Parathyroid adenoma (tissue), 2 donors: ENCODE results near the gene SCN5A.

Experiments used
- H2AFZ ChIP-seq: fragments of 300-600 bp; sonication (generic); one replicate; pipeline ENCODE4 v1.7.0; 2017; ENCODE audit warnings: antibody characterized with exemption, mild to moderate bottlenecking
- H3K27ac ChIP-seq: fragments of 300-600 bp; sonication (generic); one replicate; pipeline ENCODE4 v1.7.0; 2017
- H3K27me3 ChIP-seq: fragments of 300-600 bp; sonication (generic); one replicate; pipeline ENCODE4 v1.7.0; 2017; ENCODE audit warnings: low read length; ENCODE audit not compliant: control insufficient read depth, insufficient read depth
- H3K36me3 ChIP-seq: fragments of 300-600 bp; sonication (generic); one replicate; pipeline ENCODE4 v1.7.0; 2017; ENCODE audit warnings: low read length; ENCODE audit not compliant: control insufficient read depth, insufficient read depth
- H3K4me1 ChIP-seq: fragments of 300-600 bp; sonication (generic); one replicate; pipeline ENCODE4 v1.7.0; 2017; ENCODE audit warnings: control low read depth
- H3K4me2 ChIP-seq: fragments of 300-600 bp; sonication (generic); one replicate; pipeline ENCODE4 v1.7.0; 2017; ENCODE audit warnings: low read length
- H3K4me3 ChIP-seq: fragments of 300-600 bp; sonication (generic); one replicate; pipeline ENCODE4 v1.7.0; 2017; ENCODE audit warnings: low read depth, low read length
- H3K79me2 ChIP-seq: fragments of 300-600 bp; sonication (generic); one replicate; pipeline ENCODE4 v1.7.0; 2017; ENCODE audit warnings: control low read depth
- H3K9ac ChIP-seq: fragments of 300-600 bp; sonication (generic); one replicate; pipeline ENCODE4 v1.7.0; 2017; ENCODE audit warnings: mild to moderate bottlenecking
- H3K9me3 ChIP-seq: fragments of 300-600 bp; sonication (generic); one replicate; pipeline ENCODE4 v1.7.0; 2017; ENCODE audit warnings: low read length; ENCODE audit not compliant: control insufficient read depth
- TF ChIP-seq, protein P1 (sequence below): fragments of 300-600 bp; sonication (generic); IDR thresholded peaks from one replicate; pipeline ENCODE4 v1.7.0; 2017; ENCODE audit warnings: antibody characterized with exemption, mild to moderate bottlenecking
- donor health status: primary hyperparathyroidism.

SCN5A gene

DNA sequence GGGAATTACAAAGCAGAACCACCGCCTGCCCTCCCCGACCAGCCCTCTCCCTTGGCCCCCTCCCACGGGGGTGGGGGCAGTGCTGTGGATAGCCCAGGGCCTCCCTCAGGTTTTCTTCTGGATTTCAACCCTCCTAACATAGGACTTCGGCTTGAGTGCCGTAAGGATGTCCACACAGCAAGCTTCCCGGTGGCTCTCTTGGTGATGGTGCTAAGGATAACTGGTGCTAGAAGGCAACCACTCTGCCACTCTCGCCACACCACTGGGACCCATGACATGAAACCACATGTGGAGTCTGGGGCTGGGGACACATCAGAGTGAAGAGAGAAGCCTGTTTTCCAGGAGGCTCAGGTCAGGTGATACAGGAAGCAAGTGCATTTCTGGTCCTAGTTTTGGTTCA lies 35.4 kb downstream of the SCN5A start:
- Histone ChIP-seq H3K4me1 (no peaks in the 10 kb centered on the region), H3K9me3 (no peaks in the 10 kb centered on the region), H3K27me3 (no peaks in the 10 kb centered on the region), H3K4me2 (no peak overlapping the region), H3K36me3 (no peaks in the 10 kb centered on the region), H3K4me3 (no peak overlapping the region), H3K9ac (no peak overlapping the region), H3K27ac (no peak overlapping the region), H3K79me2 (no peaks in the 10 kb centered on the region), H2AFZ (no peak overlapping the region)
- TF ChIP-seq, protein P1, sequence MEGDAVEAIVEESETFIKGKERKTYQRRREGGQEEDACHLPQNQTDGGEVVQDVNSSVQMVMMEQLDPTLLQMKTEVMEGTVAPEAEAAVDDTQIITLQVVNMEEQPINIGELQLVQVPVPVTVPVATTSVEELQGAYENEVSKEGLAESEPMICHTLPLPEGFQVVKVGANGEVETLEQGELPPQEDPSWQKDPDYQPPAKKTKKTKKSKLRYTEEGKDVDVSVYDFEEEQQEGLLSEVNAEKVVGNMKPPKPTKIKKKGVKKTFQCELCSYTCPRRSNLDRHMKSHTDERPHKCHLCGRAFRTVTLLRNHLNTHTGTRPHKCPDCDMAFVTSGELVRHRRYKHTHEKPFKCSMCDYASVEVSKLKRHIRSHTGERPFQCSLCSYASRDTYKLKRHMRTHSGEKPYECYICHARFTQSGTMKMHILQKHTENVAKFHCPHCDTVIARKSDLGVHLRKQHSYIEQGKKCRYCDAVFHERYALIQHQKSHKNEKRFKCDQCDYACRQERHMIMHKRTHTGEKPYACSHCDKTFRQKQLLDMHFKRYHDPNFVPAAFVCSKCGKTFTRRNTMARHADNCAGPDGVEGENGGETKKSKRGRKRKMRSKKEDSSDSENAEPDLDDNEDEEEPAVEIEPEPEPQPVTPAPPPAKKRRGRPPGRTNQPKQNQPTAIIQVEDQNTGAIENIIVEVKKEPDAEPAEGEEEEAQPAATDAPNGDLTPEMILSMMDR: no peak

DNA sequence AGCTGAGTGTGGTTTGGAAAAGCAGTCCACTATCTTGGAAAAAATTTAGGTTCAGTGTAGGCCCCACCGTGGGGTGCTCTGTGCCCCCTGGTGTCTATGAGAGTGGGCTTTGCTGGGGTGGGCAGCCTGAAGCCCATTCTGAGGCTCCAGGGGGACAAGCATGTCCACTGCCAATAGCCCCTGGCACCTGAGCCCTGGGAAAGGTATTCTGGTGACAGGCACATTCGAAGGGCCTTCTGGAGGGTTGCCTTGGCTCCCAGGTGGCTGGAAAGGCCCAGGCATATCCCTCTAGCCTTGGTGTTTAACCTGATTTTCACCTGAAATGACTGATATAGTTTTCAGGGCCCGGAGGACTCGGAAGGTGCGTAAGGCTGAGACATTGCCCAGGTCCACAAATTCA lies 36.1 kb downstream of the SCN5A start:
- no peaks in the 10 kb centered on the region for H3K79me2 ChIP-seq
- H3K4me2 ChIP-seq: no peak overlapping the region
- no peaks in the 10 kb centered on the region for H3K4me1 ChIP-seq
- H3K9me3 ChIP-seq: no peaks in the 10 kb centered on the region
- TF ChIP-seq, protein P1: no peak
- no peaks in the 10 kb centered on the region for H3K36me3 ChIP-seq
- no peak overlapping the region for H3K4me3 ChIP-seq
- no peak overlapping the region for H2AFZ ChIP-seq
- H3K27ac ChIP-seq: no peak overlapping the region
- no peaks in the 10 kb centered on the region for H3K27me3 ChIP-seq
- no peak overlapping the region for H3K9ac ChIP-seq

DNA sequence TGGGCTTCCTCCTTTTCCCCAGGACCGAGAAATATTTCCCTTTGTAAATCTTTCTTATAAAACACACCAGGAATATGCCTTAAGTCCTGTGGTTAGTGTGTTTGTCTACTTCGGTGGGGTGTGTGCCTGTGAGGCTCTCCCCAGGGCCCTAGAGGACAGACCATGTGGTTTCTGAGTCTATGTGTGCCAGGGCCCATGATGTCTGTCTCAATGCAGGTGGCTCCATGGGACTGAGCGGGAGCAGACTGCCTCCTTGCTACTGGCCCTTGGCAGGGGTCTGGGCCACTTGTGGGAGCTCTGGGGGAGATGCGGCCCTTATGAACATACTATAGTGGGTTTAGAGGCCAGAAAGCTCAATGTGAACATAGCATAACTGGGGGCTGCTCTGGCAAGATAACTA lies 37.6 kb downstream of the SCN5A start:
- H3K4me1 ChIP-seq: no peaks in the 10 kb centered on the region
- H3K4me2 ChIP-seq: no peak overlapping the region
- no peak overlapping the region for H3K27ac ChIP-seq
- H3K4me3 ChIP-seq: no peak overlapping the region
- H3K9ac ChIP-seq: no peak overlapping the region
- no peaks in the 10 kb centered on the region for H3K27me3 ChIP-seq
- TF ChIP-seq, protein P1: no peak
- no peaks in the 10 kb centered on the region for H3K36me3 ChIP-seq
- no peaks in the 10 kb centered on the region for H3K9me3 ChIP-seq
- H3K79me2 ChIP-seq: no peaks in the 10 kb centered on the region
- H2AFZ ChIP-seq: no peak overlapping the region

DNA sequence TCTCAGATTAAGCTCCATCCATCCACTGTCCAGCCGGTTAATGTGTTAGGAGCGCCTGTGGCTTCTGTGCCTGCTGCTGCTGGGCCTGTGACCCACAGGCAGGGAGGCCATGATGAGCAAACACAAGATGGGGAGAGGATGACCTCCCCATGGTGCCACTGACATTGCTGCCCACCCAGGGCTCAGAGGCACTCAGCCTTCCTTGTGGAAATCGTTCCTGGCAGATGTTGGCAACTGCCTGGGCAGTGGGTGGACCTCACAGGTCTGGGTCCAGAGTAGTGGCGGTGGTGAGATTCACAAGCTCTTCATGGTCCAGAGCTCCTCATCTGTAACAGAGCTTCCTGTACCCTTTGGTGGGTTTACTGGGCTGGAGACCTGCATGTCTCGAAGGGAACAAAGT lies 38.6 kb downstream of the SCN5A start:
- Histone ChIP-seq H3K27me3 (no peaks in the 10 kb centered on the region), H3K27ac (no peak overlapping the region), H3K36me3 (no peaks in the 10 kb centered on the region), H3K4me3 (no peak overlapping the region), H2AFZ (no peak overlapping the region), H3K4me2 (no peak overlapping the region), H3K4me1 (no peaks in the 10 kb centered on the region), H3K9ac (no peak overlapping the region), H3K9me3 (no peaks in the 10 kb centered on the region), H3K79me2 (no peaks in the 10 kb centered on the region)
- TF ChIP-seq, protein P1: no peak

DNA sequence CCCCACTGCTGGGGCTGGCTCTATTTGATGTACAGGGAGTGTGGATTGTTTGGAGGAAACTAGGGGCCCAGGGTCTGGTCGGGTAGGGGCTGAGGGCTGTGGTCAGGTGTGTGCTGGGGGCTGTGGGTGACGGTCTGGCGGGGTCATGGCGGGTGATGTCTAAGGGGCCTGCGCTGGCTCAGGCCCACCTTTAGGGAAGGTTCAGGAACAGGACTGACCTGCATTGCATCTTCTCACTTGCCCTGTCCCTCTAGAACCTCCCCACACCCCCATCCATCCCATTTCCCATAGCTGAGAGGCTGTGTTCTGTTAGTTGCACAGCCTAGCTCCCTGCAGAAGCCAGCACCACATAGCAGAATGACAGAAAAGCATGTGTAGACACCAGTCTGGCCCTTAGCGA lies 39.1 kb downstream of the SCN5A start:
- H3K9me3 ChIP-seq: no peaks in the 10 kb centered on the region
- TF ChIP-seq, protein P1: no peak
- H2AFZ ChIP-seq: no peak overlapping the region
- H3K36me3 ChIP-seq: no peaks in the 10 kb centered on the region
- H3K27ac ChIP-seq: no peak overlapping the region
- no peak overlapping the region for H3K4me2 ChIP-seq
- H3K9ac ChIP-seq: no peak overlapping the region
- no peaks in the 10 kb centered on the region for H3K79me2 ChIP-seq
- no peak overlapping the region for H3K4me3 ChIP-seq
- H3K27me3 ChIP-seq: no peaks in the 10 kb centered on the region
- H3K4me1 ChIP-seq: no peaks in the 10 kb centered on the region
